ENCODE data around the gene SLC26A2.

SLC26A2 gene

DNA sequence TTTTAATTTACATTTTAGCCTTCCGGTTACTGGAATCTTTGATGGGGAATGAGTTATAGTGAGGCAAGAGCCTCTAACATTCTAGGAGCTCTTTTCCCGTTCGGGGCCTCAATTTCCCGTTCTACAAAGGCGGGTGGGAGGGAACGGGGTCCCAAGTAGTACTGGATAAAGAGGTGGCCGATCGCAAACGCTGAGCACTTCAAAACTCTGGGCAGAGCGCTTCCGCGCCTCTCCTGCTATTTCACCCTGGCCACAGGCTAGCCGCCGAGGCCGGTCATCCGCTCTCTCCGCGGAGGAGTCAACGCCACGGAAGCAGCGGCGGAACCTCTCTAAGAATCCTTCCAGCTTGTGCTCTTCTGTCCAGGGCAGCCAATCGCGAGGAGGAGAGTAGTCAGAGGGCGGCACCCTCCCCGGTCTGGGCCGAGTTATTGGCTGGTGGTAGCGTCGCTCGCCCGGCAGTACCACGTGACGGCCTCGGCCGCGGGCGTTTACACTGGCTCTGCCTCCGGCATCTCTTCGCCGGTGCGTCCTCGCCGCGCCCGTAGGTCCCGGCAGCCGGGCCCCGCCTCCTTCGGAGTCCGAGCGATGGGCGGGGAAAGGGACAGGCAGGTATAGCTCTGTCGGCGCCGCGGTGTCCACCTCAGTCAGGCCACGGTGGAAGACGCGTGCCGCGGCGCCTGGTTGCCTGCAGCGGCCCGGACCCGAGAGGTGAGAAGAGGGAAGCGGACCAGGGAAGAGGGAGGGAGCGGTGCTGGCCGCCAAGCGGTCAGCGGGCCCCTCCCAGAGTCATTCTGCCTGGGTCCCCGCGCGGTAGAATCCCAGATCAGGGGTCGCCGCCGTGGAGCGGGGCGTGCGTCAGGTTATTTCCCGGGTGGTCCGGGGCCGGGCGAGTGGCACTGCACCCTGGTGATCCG is at the start of gene SLC26A2:
Gene SLC26A2, plus strand, starts transcription at position 487 of the 914 bp plus-strand sequence. CDS start 16,895 bp downstream, outside the sequence.
- peak; percentile 99 for DNase-seq (ENCODE audit: low spot score)

DNA sequence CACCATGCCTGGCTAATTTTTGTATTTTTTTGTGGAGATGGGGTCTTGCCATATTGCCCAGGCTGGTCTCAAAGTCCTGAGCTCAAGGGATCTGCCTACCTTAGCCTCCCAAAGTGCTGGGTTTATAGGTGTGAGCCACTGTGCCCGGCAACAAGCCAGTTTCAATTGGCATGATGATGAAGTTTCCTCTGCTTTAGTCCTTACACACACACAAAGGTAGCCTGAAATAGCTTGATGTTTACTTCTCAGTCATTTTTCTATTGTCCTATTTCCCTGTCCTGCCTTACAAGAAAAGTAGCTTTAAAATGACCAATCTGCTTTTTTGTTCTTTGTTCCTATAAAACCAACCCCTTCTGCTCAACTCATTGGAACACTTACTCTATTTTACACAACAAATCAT is 49.5 kb upstream of the SLC26A2 start:
- DNase-seq (ENCODE audit: low spot score): no peak

DNA sequence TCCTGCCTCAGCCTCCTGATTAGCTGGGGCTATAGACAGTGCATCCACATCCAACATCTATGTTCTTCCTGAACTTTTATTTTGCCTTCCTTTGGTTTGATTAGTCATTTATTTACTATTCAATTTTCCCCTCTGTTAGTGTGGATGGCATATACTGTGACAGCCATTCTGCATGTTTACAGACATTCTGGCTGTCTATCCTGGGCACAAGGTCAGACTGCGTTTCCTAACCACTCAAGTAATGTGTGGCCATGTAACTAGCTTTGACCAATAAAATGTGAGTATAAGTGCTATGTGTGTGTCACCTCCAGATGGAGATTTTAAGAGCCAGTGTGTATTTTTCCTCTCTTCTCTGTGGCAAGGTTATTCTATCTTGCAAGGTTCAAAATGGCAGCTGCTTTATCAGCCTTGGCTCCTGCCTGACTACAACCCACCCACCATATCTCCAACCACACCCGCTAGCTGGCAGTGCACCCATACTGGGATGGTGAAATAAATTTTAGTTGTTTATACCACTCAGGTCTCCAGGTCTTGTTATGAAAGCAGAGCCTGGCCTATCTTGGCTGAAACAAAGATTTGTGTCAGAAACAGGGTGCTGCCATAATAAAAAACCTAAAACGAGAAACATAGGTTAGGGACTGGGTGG is 48.2 kb upstream of the SLC26A2 start:
- DNase-seq (ENCODE audit: low spot score): no peak

DNA sequence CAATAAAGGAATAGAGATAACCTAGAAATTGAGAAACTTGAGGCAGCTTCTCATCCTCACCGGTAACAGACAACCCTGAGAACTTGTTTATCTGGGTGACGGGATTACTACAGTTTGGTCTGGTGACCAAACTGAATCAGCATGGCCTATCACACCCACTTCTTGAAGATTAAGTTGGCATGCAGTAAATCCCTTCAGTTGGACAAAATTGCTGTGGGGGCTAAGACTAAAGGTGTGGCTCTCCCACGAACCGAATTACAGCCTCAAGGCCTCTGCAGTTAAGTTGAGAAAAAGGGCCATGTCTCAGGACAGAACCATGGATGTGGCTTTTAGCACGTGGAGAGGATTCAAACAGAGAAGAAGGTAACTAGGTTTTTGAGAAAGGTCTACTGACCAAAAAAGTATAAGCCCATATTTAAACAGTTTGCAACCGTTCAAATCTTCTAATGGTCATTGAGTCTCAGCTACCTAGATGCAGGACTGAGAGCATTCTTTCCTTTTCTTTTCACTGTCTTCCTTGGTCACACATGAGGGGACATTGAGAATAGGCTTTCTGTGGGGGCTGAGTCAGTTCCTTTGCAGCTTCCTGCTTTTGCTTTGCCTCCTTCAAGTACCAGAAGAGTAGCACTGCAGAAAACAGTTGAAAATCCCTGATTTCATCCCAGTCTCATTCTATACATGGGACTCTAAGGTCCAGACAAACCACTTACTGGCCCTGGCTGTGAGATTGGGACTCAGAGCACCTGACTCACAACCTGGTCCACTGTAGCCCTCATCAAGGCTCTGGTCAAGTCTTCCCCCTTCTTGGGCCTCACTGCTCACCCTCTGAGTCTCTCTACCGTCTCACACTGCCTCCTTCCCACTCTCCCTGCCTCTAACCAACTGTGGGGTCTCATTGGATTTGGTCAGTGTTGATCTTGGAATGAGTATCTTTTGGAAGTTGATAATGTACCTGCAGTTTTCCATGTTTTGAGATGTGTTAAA is 46.8 kb upstream of the SLC26A2 start:
- no peak for DNase-seq (ENCODE audit: low spot score)

DNA sequence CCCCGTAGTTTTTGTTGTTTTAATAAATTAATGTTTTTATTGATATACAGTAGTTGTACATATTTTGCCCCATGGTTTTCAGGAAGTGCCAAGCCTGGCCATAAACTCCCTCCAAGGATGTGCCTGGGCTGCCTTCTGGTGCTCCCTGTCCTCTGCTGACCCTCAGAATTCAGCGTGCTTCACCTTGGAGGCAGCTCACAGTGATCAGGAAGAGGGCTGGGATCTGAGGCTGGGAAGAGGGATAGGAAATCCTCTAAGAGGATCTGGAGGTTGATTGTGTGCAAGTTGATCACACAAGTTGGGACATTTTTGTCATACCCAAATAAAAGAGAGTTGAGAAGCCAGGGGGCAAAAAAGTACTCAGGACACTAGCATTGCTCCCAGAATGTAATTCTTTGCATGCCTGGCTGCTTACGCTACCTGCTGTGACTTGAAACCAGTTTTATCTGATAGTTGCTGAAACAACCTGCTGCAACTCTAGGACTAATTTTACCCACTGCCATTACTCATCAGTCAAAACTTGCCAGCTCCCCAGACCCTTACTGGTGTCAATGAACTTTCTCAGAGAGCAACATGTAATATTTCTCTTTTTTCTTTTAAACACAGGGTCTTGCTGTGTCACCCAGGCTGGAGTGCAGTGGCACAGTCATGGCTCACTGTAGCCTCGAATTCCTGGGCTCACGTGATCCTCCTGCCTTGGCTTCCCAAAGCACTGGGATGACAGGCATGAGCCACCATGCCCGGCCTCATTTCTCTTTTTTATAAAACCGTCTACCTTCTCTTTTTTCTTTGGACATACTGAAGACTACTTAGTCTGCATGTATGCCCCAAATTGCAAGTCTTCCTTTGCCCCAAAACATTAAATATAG is 44.9 kb upstream of the SLC26A2 start:
- no peak for DNase-seq (ENCODE audit: low spot score)

DNA sequence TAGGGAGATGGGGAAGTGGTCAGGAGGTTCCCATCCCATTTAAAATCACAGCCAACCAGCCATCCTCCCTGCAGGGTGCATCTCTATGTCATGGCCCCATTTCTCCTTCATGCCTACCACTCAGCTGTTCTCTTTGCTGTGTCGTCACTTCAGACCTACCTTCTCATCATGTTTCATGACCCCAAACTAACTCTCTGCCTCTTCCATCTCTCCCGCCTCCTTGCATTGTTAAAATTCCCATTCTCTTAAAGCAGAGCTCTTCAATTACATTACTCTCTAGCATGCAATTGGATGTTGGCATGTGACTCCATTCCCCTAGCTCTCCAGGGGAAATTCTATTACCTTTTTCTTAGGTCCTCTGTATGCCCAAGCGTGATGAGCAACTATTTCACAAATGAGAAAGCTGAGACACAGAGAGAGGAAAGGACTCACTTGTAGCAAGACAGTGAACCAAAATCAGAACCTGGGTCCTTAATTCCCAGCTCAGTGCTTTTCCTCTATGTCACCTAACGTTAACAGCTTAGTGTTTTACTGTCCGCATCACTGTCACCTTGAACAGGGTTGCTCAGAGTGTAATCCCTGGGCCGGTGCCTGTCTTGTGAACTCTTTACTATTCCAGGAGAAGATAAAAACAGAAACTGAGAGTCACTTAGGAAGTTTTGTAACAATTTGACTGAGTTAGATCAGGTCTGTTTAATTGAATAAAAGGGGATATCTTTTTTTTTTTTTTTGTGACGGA is 44.1 kb upstream of the SLC26A2 start:
- no peak for DNase-seq (ENCODE audit: low spot score)

DNA sequence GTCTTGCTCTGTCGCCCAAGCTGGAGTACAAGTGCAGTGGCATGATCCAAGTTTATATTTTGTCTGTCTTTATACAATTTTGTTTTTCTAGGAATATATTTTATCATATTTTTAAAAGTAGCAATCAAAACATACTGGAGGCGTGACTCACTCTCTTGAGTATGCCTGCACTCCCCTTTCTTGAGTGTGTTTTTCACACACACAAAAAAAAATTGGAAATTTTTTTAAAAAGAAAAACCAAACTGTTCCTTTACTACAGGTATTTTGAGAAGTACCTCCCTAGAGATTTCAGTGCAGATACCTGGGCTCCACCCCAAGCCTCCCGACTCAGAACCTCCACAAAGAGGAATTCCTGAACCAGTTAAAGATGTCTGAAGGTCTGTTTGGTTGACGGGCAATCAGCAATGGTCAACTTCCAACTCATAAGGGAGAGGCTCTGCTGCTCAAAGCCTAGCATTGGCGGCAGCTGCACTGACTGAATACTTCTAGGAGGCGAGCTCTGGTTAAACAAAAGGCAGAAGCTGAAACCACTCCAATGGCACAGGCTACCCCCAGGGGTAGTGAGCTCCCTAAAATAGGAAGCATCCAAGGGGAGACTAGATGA is 43.4 kb upstream of the SLC26A2 start:
- DNase-seq (ENCODE audit: low spot score): no peak

DNA sequence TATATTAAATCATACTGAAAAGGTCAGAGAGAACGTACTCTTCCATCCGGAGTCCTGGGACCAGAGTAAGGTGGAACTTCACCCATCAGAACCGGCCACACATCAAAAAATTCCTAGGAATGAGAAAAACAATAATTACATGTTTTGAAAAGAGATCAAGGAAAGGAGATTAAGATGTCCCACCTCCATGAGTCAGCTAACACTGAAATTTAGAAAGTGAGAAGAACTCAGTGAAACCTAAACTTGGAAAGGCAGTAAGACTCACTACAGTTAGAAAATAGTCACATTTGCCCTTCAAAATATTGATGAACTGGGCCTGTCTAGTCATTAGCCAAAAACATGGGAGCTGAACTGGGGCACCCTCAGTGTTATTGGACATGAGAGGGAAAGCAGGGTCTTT is 39.0 kb upstream of the SLC26A2 start:
- no peak for DNase-seq (ENCODE audit: low spot score)

DNA sequence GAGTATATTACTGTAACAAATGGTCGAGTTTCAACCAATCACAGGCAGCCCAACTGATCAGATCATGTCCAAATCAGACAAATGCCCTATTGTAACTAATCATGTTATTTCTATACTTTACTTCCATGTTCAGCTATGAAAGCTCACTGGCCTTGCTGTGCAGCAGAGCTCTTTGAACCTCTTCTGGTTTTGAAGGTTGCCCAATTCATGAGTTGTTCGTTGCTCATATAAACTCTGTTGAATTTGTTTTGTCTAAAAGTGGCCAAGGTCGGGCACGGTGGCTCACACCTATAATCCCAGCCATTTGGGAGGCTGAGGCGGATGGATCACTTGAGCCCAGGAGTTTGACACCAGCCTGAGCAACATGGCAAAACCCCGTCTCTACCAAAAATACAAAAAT is 37.6 kb upstream of the SLC26A2 start:
- DNase-seq (ENCODE audit: low spot score): no peak

DNA sequence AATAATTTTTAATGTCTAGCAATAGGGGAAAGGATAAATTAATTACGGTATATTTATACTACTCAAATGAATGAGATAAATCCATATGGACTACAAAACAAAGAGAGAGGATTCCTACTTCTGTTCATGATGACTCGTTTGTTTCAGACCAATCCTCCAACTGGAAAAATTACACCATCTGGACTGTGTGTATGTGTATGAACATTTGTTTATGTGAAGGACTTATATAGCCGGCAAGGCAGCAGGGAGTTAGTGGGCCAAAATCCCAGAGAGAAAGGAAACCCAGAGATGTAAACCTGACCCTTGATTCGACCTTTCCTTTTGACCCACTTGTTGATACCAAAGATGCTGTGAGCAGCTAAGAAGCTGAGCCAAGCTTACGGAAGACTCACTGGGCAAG is 36.1 kb upstream of the SLC26A2 start:
- no peak for DNase-seq (ENCODE audit: low spot score)

DNA sequence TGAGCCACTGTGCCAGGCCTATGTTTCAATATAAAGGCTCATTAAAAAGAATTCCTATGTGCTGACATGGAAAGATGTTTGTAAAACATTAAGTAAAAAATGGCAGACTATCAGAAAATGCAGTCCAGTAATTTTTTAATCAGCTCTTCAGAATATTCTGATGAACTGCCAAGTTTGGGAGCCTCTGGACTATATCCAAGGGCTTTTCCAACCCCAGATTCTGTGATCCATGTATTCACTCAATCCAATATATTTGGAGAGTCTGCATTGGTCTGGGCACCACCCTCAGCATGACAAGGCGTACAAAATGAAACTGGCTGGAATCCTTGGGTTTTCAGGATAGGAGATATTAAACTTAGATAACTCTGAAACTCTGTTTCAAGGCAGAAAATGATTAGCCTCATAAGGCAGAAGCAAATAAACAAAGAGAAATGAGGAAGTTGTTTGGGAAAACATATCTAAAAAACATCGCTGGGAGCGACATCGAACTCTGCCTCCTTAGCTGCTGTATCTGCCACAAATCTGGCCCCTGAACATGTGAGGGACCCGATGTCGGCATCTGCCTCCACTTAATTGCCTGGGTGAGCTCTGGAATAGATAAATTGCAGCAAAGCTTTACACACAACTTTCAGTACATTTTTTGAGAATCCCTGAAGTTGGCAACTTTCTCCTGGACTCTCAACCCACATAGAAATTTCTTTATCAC is 30.4 kb upstream of the SLC26A2 start:
- DNase-seq (ENCODE audit: low spot score): peak; percentile 30

DNA sequence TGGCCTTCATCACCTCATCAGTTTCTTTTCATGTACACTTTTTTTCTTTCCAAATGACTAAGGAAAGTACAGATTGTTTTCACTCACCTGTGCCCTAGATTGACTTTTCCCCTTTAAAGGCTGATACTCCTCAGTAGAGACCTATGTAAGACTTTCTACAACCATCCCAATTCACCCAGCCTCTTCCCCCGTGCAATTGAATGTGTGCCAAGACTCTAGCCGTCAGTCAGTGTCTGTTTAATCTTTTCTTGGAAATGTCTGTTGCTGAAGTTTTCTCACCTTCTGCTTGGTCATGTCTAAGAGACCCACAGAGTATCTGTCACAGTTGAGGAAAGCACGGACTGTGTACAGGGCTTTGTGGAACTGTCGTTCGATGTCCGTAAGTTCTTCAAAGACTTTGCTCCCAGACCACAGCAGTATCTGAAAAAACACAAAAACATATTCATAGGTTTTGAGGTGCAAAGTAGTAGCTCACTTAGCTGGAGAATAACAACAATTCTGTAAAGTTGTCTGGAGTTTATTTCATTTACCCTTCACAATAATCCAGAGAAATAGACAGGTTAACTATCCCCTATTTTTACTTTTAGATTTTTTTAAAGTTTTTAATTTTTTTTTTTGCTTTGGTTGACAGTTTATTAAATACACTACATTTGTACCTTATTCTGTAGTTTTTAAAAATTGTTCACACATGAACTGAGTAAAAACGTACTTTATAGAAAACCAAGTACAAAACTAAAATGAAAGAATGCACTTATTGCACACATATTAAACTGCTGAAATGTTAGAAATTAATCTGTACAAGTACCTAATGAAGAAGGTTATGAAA is 29.6 kb upstream of the SLC26A2 start:
- DNase-seq (ENCODE audit: low spot score): no peak

DNA sequence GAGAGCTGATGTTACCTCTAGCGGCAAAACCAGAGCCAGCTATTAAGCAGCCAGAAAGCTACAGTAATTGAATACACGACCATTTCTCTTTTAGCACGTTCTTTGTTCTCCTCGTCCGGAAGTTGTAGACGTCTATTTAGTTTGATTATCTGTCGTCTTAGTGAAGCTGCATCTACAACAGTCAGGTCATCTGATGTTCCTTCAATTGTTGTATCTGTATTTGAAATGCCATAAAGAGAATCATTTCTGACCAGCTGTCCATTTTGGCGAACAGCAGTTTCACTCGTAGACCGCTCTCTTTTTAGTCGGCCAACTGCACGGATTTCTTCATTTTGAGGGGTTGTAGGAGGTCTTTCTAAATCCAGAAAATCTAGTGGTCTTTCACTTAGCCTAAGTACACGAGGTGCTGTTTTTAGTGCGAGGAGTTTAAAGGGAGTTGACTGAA is 28.5 kb upstream of the SLC26A2 start:
- no peak for DNase-seq (ENCODE audit: low spot score)

DNA sequence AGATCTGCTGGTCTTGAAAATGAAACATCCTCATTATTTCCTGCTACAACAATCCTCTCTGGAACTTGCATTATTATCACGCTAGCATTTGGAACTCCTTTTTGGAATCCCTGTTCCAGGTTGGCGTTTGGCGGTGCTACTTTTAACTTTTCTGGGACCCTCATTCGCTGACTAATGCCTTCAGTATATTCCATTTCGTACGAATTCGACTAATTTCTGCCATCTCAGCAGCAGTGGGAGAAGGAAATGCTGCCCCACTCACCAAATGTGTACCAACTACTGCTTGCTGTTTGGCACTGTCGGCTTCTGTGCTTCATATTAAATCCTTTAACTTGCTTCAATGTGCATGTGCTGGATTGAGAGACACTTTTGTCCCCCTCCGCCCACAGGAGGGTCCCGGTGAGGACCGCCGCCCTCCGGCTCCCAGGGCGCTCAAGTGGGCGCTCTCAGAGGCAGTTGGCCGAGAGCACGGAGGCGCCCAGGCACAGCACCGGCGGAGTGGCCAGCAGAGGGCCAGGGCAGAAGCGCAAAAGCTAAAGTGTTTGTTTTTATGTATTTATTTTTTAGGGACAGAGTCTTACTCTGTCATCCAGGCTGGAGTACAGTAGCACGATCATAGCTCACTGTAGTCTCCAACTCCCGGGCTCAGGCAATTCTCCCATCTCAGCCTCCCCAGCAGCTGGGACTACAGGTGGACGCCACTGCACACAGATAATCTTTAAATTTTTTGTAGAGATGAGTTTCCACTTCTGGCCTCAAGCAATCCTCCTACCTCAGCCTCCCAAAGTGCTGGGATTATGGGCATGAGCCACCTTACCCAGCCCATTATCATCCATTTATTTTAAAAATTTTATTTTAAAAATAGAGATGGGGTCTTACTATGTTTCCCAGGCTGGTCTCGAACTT is 27.9 kb upstream of the SLC26A2 start:
- no peak for DNase-seq (ENCODE audit: low spot score)

DNA sequence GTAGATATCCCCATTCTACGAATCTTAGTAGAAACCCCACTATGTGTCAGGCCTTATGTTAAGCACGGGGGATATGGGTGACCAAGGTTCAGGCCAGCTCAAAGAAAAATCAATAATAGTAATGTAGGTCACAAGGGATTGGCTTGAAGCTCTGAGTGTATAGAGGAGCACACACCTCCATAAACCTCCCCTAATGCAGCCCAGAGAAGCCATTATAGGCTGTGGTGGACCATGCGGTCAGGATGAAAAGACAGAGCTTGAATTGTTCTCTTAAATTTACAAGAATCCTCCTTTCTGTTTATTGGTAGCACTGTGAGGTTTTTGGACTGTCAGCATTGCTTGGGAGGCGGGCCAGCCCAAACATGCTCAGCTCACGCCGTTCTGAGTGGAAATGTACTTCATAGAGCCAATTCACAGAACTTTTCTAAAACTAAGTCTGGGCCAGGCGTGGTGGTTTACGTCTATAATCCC is 25.1 kb upstream of the SLC26A2 start:
- no peak for DNase-seq (ENCODE audit: low spot score)

DNA sequence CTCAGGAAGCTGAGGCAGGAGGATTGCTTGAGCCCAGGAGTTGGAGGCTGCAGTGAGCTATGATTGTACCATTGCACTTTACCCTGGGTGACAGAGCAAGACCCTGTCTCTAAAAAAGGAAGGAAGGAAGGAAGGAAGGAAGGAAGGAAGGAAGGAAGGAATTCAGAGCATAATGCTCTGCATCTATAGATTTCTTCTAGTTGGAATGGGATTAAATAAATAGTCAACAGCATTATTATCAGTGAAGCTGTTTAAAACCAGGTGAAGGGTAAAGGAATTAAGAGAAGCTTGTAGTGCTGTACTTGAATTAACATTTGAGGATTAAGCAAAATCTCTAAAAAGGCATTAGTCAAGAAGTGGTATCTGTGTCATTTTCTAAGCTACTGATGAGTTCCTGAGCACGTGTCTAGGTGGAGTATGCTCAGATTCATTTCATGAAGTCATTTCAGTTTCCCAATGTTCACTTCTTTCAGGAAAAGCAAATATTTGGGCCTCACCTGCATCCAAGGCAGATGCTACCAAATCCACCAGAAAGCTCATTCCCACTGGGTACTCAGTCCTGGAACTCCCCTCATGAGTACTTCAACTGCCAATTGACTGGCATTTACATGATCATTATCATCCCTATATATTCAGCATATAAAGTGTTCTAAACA is 24.4 kb upstream of the SLC26A2 start:
- DNase-seq (ENCODE audit: low spot score): no peak

DNA sequence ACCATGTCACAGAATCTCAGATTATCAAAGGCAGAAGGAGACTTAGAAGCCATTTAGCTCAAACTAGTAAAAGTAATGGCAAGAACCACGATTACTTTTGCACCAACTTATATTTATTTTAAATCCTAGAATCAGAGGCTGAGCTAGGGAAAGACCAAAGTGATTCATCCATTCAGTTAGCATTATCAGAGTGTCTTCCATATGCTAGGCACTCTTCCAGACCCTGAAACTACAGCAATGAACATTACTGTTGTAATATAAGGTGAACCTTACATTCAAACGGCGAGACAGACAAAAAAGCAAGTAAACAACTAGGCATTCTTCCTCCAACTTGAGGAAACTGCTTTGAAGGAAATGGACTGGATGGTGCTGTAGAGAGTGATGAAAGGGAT is 23.9 kb upstream of the SLC26A2 start:
- DNase-seq (ENCODE audit: low spot score): no peak
